Omental fat pad (tissue), 4 donors: ENCODE measurements around the gene TBC1D28. TPM values are rescaled to one million over a fixed set of nuclear protein-coding genes. Genes with fewer than 3 reads are reported as not detected.
A peak's percentile ranks its signal among the peaks of the same experiment; 100 is the strongest.
"Not testable (repeated sequence)": the region's sequence is repeated elsewhere in the genome, so short reads cannot be mapped to it uniquely, and the experiment has no call there.

ENCODE experiments used
- ATAC-seq: fragments of 150-250 bp; one replicate; pipeline ENCODE4 v1.9.1; 2016; ENCODE audit warnings: mild to moderate bottlenecking, moderate library complexity; ENCODE audit not compliant: low FRiP score
- DNase-seq: peaks from one replicate; pipeline ENCODE4 v3.0.0-alpha.2; 2019; ENCODE audit warnings: low spot score
- total RNA-seq, 4 donors: library from RNA; depleted of rRNA; stranded (reverse); fragments of >200 nt; gene quantifications; one replicate each; pipeline ENCODE4 v1.1.0, GENCODE V29; 2016

TBC1D28 gene
- total RNA-seq: not detected

GRCh38 chr17:18644291-18644690 is at the start of gene TBC1D28:
TBC1D28 (minus strand) TSS chr17:18644391; CDS start chr17:18641352, 3,039 bp downstream.
- not testable (repeated sequence) for DNase-seq, ATAC-seq

GRCh38 chr17:18682668-18683067 is 38.5 kb upstream of the TBC1D28 start:
- not testable (repeated sequence) for DNase-seq, ATAC-seq

GRCh38 chr17:18681767-18682571 is 37.8 kb upstream of the TBC1D28 start, which contains the start of gene FOXO3B:
FOXO3B (minus strand) TSS chr17:18682314; CDS start chr17:18681651, 663 bp downstream.
- DNase-seq: peak; percentile 47
- peak; percentile 97 for ATAC-seq

- not testable (repeated sequence) for DNase-seq, ATAC-seq
Measured at GRCh38 chr17:18677381-18677780, 33.2 kb upstream of the TBC1D28 start.

- not testable (repeated sequence) for DNase-seq, ATAC-seq
Measured at GRCh38 chr17:18676928-18677327, 32.7 kb upstream of the TBC1D28 start.

- DNase-seq, ATAC-seq: not testable (repeated sequence)
Measured at GRCh38 chr17:18672395-18673227, 28.4 kb upstream of the TBC1D28 start.

- ATAC-seq, DNase-seq: not testable (repeated sequence)
Measured at GRCh38 chr17:18668625-18669024, 24.4 kb upstream of the TBC1D28 start.

- DNase-seq, ATAC-seq: not testable (repeated sequence)
Measured at GRCh38 chr17:18667535-18667934, 23.3 kb upstream of the TBC1D28 start.

GRCh38 chr17:18666326-18666725 is 22.1 kb upstream of the TBC1D28 start:
- not testable (repeated sequence) for ATAC-seq, DNase-seq

- DNase-seq, ATAC-seq: not testable (repeated sequence)
Measured at GRCh38 chr17:18661924-18662624, 17.9 kb upstream of the TBC1D28 start.

GRCh38 chr17:18650094-18650493 is 5.9 kb upstream of the TBC1D28 start:
- ATAC-seq: not testable (repeated sequence)

GRCh38 chr17:18643124-18643523 is 1.1 kb downstream of the TBC1D28 start:
- not testable (repeated sequence) for DNase-seq, ATAC-seq

More at GRCh38 chr17:18650094-18650493, 5.9 kb upstream of the TBC1D28 start:
- DNase-seq: not testable (repeated sequence)

- not testable (repeated sequence) for ATAC-seq, DNase-seq
Measured at GRCh38 chr17:18638357-18638756, 5.8 kb downstream of the TBC1D28 start.

- ATAC-seq, DNase-seq: not testable (repeated sequence)
Measured at GRCh38 chr17:18636237-18636636, 8.0 kb downstream of the TBC1D28 start.

GRCh38 chr17:18635773-18636172 is 8.4 kb downstream of the TBC1D28 start:
- DNase-seq, ATAC-seq: not testable (repeated sequence)

- DNase-seq, ATAC-seq: not testable (repeated sequence)
Measured at GRCh38 chr17:18634550-18635263, 9.5 kb downstream of the TBC1D28 start.
